ENCODE results near the gene EXOC4.
"Not testable (repeated sequence)": the region's sequence is repeated elsewhere in the genome, so short reads cannot be mapped to it uniquely, and the experiment has no call there.

The EXOC4 gene

DNA sequence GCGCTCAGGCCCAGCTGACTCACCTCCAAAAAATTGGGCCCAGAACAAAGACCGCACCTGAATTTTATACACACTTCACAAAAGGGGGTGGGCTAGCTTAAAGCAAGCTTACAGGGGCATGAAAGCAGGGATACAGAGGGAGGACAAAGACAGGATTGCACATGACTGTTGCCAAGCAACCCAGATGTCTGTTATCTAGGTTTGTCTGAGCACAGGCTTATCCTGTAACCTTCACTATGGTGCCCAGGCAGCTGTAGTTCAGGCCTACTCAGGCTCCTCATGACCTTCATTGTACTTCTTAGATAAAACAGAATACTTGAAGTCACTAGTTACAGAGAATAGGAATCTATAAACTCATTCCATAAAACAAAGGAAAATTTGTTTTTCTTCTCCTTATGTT is 824.7 kb downstream of the EXOC4 start:
- DNase-seq (ENCODE audit: low spot score): not testable (repeated sequence)

DNA sequence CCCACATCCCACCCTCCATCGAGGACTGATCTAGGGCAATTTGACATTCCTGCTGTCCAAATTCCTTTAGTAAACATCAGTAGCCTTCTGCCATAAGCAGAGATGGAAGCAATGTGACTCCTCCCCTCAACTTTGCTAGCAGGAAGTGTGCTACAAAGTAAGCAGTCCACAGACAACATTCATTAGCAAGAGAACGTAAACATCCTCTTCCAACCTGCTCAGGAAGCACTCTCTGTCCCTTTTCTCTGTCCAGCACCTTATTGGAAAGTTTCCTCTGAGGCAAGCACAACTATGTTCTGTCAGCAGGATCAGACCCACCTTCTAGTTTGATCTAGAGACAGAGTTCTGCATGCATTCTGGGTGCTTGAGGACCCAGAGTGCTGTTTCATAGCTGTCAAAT is 826.1 kb downstream of the EXOC4 start:
- no peak for DNase-seq (ENCODE audit: low spot score)

DNA sequence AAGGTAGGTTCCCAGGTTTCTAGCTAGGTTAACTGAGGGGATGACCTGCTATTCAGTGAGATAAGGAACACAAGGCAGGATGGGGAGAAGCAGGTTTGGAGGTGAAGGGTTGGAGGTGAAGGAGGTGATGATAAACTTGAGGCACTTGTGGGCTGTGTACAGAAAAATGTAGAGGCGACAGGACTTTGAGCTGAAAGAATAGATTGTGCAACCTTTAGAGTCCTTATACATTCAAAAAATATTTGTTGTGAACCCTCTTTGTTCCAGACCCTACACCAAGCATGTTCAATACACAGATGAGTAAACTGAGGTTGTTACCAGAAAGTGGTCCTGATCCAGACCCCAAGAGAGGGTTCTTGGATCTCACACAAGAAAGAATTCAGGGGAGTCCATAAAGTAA is 828.8 kb downstream of the EXOC4 start:
- no peak for DNase-seq (ENCODE audit: low spot score)

DNA sequence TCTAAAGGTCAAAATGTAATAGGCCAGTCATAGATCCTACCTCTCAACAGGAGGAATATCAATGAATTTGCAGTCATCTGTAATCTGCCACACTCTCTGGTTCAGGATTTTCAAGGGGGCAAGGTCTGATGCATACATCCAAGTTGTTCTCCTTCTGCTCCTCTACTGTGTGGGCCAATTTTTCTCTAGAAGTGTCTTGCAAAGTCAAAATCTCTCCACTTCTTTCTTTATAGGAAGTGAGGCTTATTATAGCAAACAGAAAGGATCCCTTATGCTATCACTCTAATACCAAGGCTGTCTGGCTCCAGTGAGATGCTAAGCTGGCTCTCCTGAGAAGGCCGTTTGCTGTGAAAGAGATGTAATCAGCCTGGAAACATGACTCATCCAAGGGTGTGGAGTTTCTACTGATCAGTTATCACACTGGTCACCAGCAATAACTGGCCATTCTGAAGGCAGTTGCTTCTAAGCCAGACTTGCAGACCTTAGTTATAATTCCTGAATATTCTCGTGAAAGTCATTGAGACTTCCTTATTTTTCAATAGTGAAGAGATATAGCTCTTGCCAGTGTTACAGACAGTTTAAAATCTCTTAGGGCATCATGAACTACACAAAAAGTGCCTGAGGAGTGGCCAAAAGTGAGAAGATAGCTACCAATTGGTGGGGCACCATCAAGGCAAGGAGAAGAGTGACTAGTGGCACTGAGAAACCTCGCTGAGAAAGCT is 831.0 kb downstream of the EXOC4 start:
- no peak for DNase-seq (ENCODE audit: low spot score)

DNA sequence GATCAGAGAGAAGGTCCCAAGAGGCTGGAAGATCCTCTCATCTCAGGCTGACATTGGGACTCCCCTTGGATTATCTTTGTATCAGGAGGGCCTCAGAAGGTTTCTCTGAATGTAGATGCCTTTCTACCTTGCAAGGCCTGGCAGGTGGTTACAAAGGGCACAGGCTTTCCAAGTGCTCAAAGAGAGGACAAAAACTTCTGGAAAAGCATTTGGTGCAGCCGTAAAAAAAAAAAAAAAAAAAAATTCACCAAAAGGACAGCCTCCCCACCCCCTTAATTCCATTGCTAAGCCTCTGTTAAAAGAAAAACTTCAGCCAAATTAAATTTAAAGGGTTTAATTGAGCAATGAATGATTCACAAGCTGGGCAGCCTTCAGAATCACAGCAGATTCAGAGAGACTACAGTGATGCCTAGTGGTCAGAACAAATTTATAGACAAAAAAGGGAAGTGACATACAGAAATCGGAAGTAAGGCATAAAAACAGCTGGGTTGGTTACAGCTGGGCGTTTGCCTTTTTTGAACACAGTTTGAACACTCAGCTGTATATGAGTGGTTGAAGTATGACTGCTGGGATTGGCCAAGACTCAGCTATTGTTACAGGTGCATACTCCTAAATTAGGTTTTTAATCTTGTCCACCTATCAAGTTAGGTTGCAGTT is 831.7 kb downstream of the EXOC4 start:
- DNase-seq (ENCODE audit: low spot score): peak; percentile 10

DNA sequence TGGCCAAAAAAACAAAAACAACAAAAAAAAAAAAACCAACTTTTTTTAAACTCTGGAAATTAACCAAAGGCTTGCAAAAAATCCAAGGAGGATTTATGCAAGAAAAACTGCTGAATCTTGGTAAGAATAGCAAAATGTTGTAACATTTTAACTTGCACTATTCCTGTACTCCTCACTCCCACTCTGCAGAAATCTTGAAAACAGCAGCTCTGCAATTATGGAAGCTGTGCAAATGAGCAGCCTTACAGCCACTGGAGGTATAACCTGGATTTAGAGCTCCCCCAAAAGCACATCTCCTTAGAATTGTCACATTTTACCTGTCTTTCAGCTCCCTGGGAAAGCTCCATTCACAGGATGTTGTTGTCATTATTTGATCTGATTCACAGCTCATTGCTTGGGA is 832.4 kb downstream of the EXOC4 start:
- DNase-seq (ENCODE audit: low spot score): no peak

DNA sequence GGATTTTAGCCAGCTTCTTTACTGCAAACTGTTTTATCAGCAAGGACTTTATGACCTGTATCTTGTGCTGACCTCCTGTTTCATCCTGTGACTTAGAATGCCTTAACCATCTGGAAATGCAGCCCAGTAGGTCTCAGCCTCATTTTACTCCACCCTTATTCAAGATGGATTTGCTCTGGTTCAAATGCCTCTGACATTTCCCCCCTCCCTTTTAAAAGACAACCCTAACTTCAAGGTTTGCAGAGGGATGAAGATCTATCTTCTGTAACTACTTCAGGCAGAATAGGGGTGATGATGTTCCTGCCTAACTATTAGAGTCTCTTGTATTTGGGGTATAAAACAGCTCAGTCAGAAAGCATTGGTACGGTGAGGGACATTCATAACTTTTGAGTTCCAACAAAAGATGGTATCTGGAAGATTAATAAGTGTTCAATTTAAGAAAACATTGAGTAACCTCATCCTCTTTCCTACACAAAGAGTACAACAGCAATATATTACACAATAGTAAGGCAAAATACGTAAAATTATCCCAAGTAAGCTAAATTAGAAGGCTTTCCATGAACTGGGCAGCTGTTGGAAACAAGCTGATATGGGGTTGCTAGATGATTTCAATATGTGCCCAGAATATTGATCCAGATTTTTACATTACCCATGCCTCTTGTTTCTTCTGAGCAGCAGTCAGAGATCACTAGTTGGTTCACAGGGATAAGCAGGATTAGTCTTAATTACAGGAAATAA is 834.3 kb downstream of the EXOC4 start:
- DNase-seq (ENCODE audit: low spot score): no peak

DNA sequence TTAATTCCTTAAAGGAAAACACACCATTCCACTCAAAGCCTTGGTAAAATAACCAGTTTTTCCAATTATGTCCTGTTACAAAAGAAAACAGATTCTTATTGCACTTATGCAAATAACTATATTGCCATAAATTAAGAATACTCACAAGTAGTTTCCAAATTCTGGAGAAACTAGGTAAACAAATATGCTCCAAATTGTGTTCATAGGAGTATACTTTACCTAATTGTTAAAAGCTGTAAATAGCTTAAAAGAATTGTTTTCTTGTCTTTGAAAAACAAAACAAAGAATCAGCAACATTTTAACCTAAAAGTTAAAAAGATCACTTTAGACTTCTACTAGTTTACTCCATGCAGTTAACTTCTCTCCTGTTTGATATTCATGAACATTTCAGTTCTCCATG is 835.3 kb downstream of the EXOC4 start:
- no peak for DNase-seq (ENCODE audit: low spot score)

DNA sequence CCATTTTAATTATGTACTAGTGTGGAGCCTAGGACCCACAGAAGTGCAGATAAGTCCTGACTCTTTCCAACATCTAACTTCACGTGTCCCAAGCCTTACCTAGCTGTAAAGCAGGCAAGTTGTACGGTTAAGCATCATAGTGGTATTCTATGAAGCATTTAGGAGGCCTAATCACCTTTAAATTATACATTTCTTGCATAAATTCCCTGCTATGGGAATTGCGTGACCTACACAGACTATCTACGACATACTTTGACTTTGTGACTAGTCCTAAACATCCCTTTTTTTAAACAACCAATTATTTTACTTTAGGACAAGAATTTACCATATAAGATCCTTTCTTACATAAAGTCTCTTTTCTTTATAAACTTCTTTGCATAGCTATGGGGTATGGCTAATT is 836.6 kb downstream of the EXOC4 start:
- no peak for DNase-seq (ENCODE audit: low spot score)

DNA sequence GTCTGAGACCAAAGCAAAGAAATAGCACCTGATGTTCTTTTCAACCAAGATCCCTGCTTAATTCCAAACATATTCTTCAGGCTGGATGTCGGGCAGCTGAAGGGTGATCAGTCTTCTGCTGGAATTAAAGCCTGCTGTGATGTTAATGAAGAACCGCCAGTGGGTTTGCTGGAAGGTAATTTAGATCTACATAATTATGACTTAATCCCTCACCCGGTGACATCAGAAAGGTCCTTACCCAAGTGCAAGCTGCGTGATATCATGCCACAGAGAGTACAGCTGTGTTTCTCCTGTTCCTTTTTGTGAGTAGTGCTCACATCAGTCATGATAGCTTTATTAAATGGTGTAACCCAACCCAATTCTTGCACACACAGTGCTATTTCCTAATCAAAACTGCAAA is 845.2 kb downstream of the EXOC4 start:
- no peak for DNase-seq (ENCODE audit: low spot score)

DNA sequence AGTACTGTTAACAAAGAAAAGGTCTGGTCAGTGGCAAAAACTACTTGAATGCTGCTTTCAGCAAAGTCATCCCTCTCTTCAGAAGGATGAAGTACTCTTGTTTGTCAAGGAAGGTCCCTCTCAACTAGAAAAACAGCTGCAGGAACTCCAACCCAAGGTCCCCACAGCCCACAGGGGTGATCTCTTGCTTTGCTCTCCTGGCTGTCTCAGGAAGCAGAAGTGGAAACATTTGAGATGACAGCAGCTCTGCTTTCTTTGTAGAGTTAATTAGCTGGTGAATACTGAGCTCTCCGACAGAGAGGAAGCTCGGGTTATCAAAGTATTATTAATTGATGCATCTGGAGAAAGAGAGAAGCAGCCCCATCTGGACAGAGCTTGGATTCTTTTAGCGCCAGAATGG is 848.8 kb downstream of the EXOC4 start:
- DNase-seq (ENCODE audit: low spot score): no peak

DNA sequence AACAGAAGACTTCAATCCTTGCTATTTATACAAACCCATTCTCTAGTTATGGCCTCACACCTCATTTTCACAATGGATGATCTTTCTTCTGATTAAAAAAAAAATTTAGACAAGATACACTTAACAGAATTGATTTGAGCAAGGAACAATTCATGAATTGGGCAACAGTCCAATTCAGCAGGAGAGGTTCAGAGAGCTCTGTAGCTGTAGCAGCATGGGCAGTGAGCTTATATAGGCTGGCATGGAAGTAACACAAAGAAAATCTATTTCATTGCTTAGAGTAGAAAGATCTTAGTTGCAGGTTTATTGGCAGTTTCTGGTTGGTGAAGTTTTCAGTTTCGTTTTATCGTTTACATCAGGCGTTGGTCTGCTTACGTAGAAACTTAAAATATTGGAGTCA is 851.3 kb downstream of the EXOC4 start:
- no peak for DNase-seq (ENCODE audit: low spot score)

DNA sequence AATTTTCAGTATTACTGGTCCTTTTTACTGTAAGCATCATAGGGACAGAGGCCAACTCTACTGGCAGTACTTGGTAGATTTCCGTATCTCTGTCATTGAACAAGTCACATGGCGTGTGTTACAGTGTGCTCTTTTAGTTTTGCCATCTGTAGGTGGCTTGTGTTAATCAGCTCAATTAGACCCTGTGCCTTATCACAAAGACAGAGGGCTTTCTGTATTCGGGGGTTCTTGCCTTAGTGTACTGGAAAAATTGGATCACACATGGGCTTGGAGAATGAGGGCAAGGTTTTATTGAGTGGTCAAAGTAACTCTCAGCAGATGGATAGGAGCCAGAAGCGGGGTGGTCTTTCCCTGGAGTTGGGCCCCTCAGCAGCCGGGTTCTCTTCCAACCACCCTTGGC is 853.0 kb downstream of the EXOC4 start:
- DNase-seq (ENCODE audit: low spot score): no peak

DNA sequence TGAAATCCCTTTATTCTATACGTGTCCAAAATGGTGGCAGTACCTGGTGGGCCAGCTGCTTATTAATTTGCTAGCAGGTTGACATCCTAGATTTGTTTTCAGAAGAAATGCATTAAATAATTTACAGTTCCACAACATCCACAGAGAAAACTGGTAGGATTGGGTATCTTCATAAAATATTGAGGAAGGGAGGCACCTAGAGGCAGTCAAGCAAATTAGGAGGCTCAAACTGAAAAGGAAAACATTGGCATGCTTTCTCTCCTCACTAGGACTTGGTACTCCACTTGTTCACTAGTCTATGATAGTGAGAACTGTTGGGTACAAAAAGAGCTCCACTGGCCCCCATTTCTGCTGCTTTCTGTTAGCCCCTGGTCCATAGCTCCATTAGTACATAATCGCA is 855.9 kb downstream of the EXOC4 start:
- DNase-seq (ENCODE audit: low spot score): no peak

DNA sequence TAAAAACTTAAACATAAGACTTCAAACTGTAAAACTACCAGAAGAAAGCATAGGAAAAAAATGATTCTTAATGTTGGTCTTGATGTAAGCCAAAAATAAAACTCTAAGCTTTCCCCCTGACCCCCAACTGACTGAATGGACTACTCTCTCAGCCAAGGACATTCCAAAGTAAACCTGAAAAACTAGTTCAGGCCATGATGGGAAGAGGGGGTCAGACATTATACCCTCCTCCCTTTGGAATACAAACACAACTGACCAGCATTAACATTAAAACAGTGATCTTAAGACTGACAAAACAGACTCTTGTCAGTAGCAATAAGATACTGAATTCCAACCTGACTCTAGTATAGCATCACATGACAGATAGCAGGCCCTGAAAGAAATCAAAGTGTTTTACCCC is 860.8 kb downstream of the EXOC4 start:
- no peak for DNase-seq (ENCODE audit: low spot score)

DNA sequence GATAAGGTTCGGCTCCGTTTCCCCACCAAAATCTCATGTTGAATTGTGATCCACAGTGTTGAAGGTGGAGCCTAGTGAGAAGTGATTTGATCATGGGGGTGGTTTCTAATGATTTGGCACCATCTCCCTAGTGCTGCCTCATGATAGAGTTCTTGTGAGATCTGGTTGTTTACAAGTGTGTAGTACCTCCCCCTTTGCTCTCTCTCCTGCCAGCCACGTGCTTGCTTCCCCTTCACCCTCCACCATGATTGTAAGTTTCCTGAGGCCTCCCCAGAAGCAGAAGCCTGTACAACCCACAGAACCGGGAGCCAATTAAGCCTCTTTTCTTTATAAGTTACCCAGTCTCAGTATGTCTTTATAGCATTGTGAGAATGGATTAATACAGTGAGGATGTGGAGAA is 862.1 kb downstream of the EXOC4 start:
- no peak for DNase-seq (ENCODE audit: low spot score)

Data from Ammon's horn (tissue), 1 donor.